DOHH2 (cell line): Measurements from ENCODE around the gene CDC6.

Experiments
- CTCF ChIP-seq: fragments of 200-600 bp; sonication (generic); IDR thresholded peaks from one replicate; pipeline ENCODE4 v1.5.1; 2014; ENCODE audit warnings: antibody characterized with exemption, mild to moderate bottlenecking, low read depth, low read length; ENCODE audit not compliant: poor library complexity, severe bottlenecking
- EZH2phosphoT487 ChIP-seq: fragments of 200-600 bp; sonication (generic); IDR thresholded peaks from 2 replicates; pipeline ENCODE4 v1.6.1; 2017; ENCODE audit warnings: borderline replicate concordance, mild to moderate bottlenecking, antibody characterized with exemption, low read length, moderate library complexity, mixed read lengths

- TF ChIP-seq CTCF (no peak), EZH2phosphoT487 (no peak)
Observed at GRCh38 chr17:40315678-40316570, 28.2 kb downstream of the CDC6 start.
